KOPT-K1 (cell line): Measurements from ENCODE around the gene CDYL2.

Experiments
- H3K27ac ChIP-seq: fragments of 200-600 bp; sonication (generic); 2 replicates; pipeline ENCODE4 v1.5.1; 2016; ENCODE audit warnings: antibody characterized with exemption, mild to moderate bottlenecking, low read depth, low read length; ENCODE audit not compliant: poor library complexity, severe bottlenecking
- H3K36me3 ChIP-seq: fragments of 200-600 bp; sonication (generic); 2 replicates; pipeline ENCODE4 v1.5.1; 2017; ENCODE audit warnings: antibody characterized with exemption, mild to moderate bottlenecking, low read length, moderate library complexity; ENCODE audit not compliant: insufficient read depth
- H3K9me3 ChIP-seq: fragments of 200-600 bp; sonication (generic); 2 replicates; pipeline ENCODE4 v1.5.1; 2017; ENCODE audit warnings: antibody characterized with exemption, low read length, mild to moderate bottlenecking; ENCODE audit not compliant: insufficient read depth, poor library complexity, severe bottlenecking

The CDYL2 gene

DNA sequence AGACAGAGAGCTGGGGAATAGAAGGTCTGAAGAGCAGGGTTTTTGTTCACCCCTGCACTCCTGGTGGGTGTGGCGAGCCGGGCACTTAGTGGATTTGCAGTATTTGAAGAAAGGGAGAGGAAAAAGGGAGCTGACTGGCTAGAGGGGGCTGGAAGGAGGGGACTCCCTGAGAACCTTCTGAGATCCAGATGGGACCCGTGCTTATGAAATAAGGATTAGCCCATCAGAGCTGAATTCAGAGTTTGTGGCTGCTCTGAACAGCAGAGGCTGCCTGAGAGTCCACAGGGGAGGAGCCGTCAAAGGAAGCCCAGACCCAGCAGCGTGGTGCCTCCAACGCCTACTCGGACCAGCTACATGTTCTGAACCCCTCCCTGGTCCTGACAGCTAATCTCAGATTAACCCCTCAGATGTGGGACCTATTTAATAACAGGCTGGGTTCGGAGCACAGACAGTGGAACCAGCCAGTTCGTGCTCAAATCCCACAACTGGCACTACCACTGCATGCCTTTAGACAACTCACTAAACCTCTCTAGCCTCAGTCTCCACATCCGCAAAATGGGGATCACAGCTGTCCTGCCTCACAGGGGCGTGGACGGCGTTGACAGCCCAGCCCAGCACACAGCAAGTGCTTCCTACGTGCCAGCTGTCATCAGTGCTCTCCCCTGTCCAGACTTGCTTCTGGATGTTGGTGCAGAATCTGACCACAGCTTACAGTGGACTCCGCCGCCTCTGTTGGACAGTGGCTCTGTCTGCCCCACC, 193.0 kb downstream of the CDYL2 start:
- no peaks in the 10 kb centered on the region for H3K9me3 ChIP-seq
- no peak overlapping the region for H3K27ac ChIP-seq
- no peaks in the 10 kb centered on the region for H3K36me3 ChIP-seq

DNA sequence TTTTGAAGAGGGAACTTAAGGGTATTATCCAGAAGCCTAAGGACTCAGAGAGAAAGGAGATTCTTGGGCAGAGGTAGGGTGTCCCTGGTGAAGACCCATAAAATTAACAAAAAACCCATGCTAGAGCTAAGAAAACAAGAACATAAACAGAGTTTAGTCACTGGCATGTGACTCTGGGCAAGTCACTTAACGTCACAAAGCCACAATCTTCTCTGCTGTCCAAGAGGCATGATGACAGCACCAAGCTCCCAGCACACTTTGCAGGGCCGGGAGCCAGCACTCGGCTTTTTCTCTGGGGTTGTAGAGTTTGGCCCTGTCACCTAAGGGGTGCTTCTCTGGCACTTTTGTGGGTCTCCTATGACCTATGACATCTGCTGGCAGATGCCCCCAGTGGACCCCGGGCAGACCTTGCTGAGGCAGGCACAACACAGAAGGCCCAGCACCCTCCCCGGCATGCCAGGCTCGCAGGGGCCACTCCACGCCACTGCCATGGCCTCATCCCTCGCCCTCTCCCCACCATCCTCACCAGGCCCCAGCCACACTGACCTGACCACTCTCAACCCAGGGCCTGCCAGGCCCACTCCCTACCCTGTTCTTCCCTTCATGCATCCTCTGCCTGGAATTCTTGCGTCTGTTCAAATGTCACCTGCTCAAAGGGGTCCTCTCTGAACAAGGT, 193.8 kb downstream of the CDYL2 start:
- Histone ChIP-seq H3K36me3 (no peaks in the 10 kb centered on the region), H3K27ac (no peak overlapping the region), H3K9me3 (no peaks in the 10 kb centered on the region)

DNA sequence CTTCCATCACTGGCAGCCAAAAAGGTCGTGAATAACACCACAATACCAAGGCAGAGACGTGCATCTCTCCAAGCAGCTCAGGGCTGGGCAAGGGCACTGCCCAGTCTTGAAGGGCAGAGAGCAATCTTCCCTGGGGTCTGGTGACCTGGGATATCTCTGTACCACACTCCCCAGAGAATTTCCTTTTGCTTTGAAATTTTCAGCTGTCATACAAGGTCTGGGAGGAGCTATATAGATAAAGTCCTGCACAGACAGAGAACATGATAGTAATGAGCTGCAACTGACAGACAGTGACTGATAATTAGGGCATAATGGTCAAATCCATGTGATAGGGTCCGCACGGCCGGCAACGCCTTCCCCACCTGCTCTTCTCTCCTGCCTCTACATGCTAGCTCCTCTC, 195.5 kb downstream of the CDYL2 start:
- Histone ChIP-seq H3K27ac (no peak overlapping the region), H3K9me3 (no peaks in the 10 kb centered on the region), H3K36me3 (no peaks in the 10 kb centered on the region)

DNA sequence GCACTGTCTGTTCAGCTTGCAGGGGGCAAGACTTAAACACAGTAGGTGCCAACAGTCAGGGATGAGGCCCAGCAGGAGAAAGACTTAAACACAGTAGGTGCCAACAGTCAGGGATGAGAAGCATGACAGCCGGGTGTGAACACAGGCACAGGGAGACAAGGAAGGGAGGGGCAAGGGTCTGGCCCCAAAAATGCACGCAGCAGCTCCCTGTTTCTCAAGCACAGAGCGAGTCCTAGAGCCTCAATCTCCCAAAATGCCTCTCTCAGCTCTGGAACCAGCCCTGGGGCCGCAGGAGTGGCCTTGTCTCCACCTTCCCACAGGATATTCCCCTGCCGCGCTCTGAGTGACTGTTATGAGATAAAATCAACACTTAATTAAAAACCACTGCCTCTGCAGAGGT, 197.2 kb downstream of the CDYL2 start:
- no peaks in the 10 kb centered on the region for H3K36me3 ChIP-seq
- H3K27ac ChIP-seq: no peak overlapping the region
- no peaks in the 10 kb centered on the region for H3K9me3 ChIP-seq

DNA sequence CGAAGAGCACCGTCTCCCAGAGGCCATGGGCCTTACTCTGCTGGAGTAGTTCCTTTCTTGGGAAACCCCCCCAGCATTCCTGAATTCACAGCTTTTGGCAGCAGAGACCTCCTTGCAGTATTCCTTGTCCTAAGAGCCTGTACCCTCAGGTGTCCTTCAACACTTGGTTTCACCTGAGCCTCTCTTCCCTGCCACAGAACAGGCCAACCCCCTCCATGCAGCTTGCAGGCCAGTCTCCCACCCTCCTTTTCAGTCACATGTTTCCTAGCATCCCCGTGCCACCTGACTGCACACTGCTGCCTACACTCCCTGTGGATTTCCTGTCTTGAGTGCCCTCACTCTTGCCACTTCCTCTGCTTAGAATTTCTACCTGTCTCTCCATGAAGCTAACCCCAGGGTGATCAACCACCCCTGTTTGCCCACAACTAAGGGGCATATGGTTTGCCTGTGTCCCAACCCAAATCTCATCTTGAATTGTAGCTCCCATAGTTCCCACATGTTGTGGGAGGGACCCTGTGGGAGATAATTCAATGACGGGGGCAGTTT, 198.1 kb downstream of the CDYL2 start:
- Histone ChIP-seq H3K9me3 (no peaks in the 10 kb centered on the region), H3K36me3 (no peaks in the 10 kb centered on the region), H3K27ac (no peak overlapping the region)

DNA sequence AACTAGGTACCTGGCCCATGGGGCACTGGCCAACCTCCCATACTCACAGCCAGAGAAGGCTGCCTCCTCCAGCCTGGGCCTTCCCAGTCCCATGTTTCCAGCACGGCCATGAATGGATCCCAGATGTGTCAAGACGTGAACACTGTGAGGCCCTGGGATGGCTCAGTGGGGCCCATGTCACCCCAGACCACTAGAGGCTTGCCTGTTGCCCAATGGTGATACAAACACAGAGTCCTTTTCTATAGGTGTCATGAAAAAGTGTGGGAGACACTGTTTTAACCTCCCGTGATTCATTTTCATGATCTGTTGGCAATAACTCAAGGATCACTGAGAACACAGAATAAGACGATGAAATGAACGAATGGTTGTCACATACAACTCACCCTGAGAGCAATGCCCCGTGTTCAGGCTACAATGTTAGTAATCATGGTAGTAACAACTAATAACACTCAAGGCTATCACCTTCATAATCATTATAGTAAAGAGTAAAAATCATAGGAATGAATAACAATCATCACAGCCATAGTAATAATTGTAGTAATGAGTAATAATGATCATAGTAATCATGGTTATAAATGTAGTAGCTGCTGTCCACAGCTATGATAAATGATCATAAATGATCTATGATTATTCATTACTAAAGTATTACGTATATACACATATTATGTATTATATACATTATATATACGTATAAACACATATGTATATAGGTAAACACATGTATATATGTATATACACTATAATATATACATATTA, 199.6 kb downstream of the CDYL2 start:
- no peaks in the 10 kb centered on the region for H3K36me3 ChIP-seq
- no peaks in the 10 kb centered on the region for H3K9me3 ChIP-seq
- H3K27ac ChIP-seq: no peak overlapping the region

DNA sequence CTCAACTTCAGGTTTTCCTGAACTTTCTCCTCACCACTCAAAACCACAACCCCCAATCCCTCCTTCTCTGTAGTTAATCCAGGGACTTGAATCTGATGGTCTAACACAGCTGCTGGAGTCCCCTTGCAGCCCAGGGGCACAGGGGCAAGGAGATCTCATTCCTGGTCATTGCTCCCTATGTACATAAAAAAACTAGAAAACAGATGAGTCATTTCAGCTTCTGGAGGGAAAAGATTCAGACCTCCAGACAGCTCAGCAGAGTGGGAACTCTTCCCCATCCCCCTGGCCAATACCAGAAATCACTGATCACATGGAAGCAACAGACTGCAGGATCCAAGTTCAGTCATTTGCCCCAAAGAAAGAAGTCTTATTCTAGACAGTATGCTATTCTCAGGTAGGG, 201.5 kb downstream of the CDYL2 start:
- Histone ChIP-seq H3K36me3 (no peaks in the 10 kb centered on the region), H3K27ac (no peak overlapping the region), H3K9me3 (no peaks in the 10 kb centered on the region)

DNA sequence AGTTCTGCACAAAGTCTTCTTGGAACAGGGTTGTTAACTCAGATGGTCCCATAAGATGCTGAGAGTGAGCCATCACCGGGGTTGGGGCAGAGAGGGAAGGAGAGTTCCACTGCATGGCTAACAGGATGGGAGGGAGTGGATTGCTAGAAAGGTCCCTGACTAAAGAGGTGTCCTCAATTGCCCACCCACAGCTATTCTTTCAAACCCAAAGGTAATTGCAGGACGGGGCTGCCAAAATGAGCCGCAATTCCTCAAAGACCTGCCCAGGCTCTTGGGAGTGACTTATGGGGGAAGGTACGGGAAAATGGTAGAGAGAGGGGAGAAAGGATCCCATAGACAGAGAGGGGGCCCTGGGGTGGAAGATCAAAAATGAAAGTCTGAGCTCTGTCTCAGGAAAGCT, 203.2 kb downstream of the CDYL2 start:
- Histone ChIP-seq H3K36me3 (no peaks in the 10 kb centered on the region), H3K27ac (no peak overlapping the region), H3K9me3 (no peaks in the 10 kb centered on the region)

DNA sequence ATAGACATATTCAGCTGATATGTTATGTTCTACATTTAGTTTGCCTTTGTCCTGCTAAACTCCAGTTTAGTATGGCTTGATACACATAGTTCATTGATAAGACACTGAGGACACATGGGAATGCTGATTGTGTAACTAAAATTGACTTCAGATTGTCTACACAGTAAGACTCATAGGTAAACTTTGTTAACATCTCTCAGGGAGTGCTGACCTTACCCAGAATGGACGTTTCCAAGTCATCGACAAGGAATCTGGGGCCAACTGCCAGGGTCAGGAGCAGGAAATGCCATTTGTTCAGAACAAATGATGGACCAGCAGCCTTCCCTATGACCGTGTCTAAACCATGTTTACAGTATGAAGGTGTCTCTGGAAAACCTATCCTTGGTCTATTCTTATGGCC, 204.9 kb downstream of the CDYL2 start:
- H3K9me3 ChIP-seq: no peaks in the 10 kb centered on the region
- no peaks in the 10 kb centered on the region for H3K36me3 ChIP-seq
- H3K27ac ChIP-seq: no peak overlapping the region

DNA sequence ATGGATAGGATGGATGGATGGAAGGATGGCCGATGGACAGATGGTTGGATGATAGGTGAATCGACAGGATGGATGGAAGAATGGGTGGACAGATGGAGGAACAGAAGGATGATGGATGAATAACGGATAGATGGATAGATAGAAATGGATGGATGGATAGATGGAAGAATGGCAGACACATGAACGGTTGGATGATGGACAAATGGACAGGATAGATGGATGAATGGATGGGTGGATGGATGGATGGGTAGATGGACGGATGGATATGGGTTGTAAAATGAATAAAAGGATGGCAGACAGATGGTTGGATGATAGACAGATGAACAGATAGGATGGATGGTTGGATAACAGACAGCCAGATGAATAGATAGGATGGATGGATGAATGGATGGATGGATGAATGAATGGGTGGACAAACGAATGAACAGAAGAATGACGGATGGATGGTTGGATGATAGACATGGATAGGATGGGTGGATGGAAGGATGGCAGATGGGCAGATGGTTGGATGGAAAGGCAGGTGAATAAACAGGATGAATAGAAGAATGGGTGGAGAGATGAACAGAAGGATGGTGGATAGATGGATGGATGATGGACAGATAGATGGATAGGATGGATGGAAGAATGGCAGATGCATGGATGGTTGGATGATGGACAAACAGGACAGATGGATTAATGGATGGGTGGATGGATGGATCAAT, 207.7 kb downstream of the CDYL2 start:
- Histone ChIP-seq H3K9me3 (no peaks in the 10 kb centered on the region), H3K27ac (no peak overlapping the region), H3K36me3 (no peaks in the 10 kb centered on the region)

DNA sequence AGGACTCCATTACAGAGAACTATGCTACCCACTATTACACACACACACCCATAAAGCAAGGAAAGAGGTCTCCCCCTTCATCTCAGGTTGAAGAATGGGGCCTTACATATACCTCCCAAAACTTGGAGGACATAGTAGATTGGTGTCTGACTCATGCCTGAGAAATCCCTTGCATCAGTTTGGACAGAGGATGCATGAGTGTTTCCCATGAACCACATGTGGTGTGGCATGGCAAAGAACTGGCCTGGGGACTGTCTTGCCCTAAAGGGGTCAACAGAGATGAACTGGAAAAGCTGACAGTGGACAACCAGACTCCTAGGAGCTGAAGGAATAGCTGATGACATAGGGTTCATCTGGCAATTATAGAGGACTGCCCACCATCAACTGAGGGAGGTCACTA, 209.6 kb downstream of the CDYL2 start:
- no peaks in the 10 kb centered on the region for H3K9me3 ChIP-seq
- no peak overlapping the region for H3K27ac ChIP-seq
- no peaks in the 10 kb centered on the region for H3K36me3 ChIP-seq

DNA sequence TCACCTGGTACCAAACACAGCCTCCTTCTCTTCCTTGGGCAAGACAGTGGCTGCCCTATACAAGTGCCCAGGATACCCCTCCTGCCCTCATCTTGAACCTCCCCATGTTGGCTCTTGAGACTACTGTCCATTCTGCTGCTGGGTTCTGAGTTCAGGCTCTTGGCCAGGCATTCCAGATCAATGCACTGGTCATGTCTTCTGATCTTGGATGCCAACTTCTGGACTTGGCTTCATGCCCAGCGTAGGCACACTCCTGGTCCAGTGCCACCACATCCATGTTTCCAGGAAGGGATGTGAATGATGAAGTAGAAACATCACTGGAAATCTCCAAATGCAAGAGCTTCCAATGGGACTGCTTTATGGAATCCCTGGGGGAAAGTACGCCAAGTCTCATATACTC, 212.1 kb downstream of the CDYL2 start:
- H3K9me3 ChIP-seq: no peaks in the 10 kb centered on the region
- no peaks in the 10 kb centered on the region for H3K36me3 ChIP-seq
- H3K27ac ChIP-seq: no peak overlapping the region

DNA sequence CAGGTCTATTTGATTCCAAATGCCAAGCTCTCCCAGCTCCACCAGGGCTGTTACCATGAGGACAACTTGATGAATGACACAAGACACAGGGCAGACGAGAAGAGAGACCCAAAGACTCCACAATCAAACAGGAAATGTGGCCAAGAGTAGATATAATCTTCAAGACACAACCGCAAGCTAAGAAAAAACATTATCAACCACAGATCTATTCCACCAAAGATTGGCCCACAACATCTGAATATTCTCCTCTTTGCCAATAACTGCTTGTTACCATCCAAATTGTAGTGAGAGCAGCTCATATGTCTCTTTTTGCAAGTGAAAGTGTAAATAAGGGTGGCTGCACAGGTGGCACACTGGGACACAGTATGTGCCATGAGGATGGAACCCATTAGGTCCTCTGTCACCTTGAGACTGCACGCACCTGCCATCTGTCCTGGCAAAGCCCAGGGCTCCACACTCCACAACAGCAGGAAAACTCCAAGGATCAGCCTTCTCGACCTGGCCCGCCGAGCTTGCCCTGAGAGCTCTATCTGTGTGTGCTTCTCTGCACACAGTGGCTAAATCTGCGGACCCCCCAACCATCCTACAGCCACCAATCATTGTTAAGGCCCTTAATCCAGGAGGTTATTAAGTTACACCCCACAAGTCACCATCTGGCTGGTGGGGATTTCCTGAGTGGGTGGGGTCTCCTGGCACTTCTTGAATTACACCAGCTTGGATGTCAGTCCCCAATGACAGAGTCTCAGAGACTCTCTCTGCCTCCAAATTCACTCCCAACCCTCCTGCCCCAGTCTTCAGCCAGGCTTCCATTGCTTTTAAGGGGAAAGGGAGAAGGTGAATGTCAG, 213.1 kb downstream of the CDYL2 start:
- Histone ChIP-seq H3K36me3 (no peaks in the 10 kb centered on the region), H3K27ac (no peak overlapping the region), H3K9me3 (no peaks in the 10 kb centered on the region)

DNA sequence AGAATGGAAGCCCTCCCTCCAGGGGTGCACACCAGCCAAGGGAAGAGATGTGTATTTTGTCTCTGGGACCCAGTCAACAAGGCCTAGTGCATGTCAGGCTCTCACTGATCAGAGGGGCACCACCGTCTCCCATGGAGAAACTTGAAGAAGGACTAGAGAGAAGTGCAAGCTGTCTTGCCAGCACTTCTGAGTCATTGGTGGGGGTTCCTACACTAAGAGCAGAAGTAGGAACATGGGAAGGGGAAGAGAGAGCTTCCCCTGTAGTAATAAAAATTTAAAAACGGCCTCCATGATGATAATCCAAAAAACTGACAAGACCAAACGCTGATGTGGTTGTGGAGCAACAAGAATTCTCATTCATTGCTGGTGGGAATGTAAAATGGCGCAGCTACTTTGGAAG, 217.3 kb downstream of the CDYL2 start:
- no peaks in the 10 kb centered on the region for H3K9me3 ChIP-seq
- H3K36me3 ChIP-seq: no peaks in the 10 kb centered on the region
- H3K27ac ChIP-seq: no peak overlapping the region
